ENCODE measurements around the gene MAST4.

DNA sequence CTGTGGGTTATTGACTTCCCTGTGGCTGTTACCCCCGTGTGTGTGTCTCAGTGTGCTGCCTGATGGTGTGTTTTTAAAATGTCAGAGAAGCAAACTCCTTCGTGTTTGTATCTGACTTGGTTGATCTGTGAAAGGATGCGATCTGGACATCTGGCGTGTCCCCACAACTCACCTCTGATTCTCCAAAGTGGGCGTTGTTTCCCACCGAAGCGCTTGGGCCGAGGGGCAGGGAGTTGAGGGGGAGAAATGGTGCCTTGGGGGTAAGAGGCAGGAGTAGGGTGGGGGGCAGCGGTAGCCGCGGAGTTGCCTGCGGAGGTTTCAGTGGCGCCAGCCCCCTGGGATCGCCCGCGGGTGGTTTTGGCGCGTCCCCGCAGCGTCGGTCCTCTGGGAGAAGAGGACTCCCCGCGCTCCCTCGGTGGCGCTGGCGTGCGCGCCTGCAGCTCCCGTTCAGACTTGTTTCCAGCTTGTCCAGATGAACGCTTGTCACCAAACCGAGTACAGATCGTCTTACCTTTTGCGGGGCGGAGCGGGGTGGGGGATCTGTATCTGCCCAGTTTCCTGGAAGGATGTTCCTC is 1.1 kb downstream of the MAST4 start:
- TF ChIP-seq POLR2A (IDR thresholded peaks at IDR 0.05), result no peak
- TF ChIP-seq, protein P1, sequence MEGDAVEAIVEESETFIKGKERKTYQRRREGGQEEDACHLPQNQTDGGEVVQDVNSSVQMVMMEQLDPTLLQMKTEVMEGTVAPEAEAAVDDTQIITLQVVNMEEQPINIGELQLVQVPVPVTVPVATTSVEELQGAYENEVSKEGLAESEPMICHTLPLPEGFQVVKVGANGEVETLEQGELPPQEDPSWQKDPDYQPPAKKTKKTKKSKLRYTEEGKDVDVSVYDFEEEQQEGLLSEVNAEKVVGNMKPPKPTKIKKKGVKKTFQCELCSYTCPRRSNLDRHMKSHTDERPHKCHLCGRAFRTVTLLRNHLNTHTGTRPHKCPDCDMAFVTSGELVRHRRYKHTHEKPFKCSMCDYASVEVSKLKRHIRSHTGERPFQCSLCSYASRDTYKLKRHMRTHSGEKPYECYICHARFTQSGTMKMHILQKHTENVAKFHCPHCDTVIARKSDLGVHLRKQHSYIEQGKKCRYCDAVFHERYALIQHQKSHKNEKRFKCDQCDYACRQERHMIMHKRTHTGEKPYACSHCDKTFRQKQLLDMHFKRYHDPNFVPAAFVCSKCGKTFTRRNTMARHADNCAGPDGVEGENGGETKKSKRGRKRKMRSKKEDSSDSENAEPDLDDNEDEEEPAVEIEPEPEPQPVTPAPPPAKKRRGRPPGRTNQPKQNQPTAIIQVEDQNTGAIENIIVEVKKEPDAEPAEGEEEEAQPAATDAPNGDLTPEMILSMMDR (IDR thresholded peaks at IDR 0.05), result peak in 1 of 4 experiments; percentile 18

Measured in uterus (tissue), 2 donors.